ENCODE measurements around the gene ARHGAP42.

Gene ARHGAP42

GRCh38 chr11:100676901-100677300 lies 10.2 kb upstream of the ARHGAP42 start:
- in situ Hi-C loops (cut with MboI; ENCODE audit: low pct_unique_long_range_greater_than_20kb, low sequenced_read_pairs, unreplicated experiment), result no loop called here
- no peak for DNase-seq (ENCODE audit: low spot score)
- TF ChIP-seq CTCF (IDR thresholded peaks at IDR 0.05; ENCODE audit: extremely low read depth, insufficient read depth, missing control alignments), result no peak

GRCh38 chr11:100677796-100678195 lies 9.3 kb upstream of the ARHGAP42 start:
- no peak for DNase-seq (ENCODE audit: low spot score)
- in situ Hi-C loops (cut with MboI; ENCODE audit: low pct_unique_long_range_greater_than_20kb, low sequenced_read_pairs, unreplicated experiment), result no loop called here
- TF ChIP-seq CTCF (IDR thresholded peaks at IDR 0.05; ENCODE audit: extremely low read depth, insufficient read depth, missing control alignments), result no peak

GRCh38 chr11:100680070-100680469 lies 7.0 kb upstream of the ARHGAP42 start:
- no peak for DNase-seq (ENCODE audit: low spot score)
- in situ Hi-C loops (cut with MboI; ENCODE audit: low pct_unique_long_range_greater_than_20kb, low sequenced_read_pairs, unreplicated experiment), result no loop called here
- TF ChIP-seq CTCF (IDR thresholded peaks at IDR 0.05; ENCODE audit: extremely low read depth, insufficient read depth, missing control alignments), result no peak

GRCh38 chr11:100681064-100681502 lies 6.0 kb upstream of the ARHGAP42 start:
- no peak for TF ChIP-seq CTCF (IDR thresholded peaks at IDR 0.05; ENCODE audit: extremely low read depth, insufficient read depth, missing control alignments)
- DNase-seq (ENCODE audit: low spot score), result peak; percentile 86
- in situ Hi-C loops (cut with MboI; ENCODE audit: low pct_unique_long_range_greater_than_20kb, low sequenced_read_pairs, unreplicated experiment), result no loop called here

- in situ Hi-C loops (cut with MboI; ENCODE audit: low pct_unique_long_range_greater_than_20kb, low sequenced_read_pairs, unreplicated experiment), result no loop called here
- TF ChIP-seq CTCF (IDR thresholded peaks at IDR 0.05; ENCODE audit: extremely low read depth, insufficient read depth, missing control alignments), result peak; percentile 33
- DNase-seq (ENCODE audit: low spot score), result no peak
Measured at GRCh38 chr11:100682247-100682969, 4.7 kb upstream of the ARHGAP42 start.

GRCh38 chr11:100683126-100683525 lies 4.0 kb upstream of the ARHGAP42 start:
- no peak for DNase-seq (ENCODE audit: low spot score)
- in situ Hi-C loops (cut with MboI; ENCODE audit: low pct_unique_long_range_greater_than_20kb, low sequenced_read_pairs, unreplicated experiment), result no loop called here
- no peak for TF ChIP-seq CTCF (IDR thresholded peaks at IDR 0.05; ENCODE audit: extremely low read depth, insufficient read depth, missing control alignments)
